ENCODE results near the gene CIB1.

CIB1 gene

DNA sequence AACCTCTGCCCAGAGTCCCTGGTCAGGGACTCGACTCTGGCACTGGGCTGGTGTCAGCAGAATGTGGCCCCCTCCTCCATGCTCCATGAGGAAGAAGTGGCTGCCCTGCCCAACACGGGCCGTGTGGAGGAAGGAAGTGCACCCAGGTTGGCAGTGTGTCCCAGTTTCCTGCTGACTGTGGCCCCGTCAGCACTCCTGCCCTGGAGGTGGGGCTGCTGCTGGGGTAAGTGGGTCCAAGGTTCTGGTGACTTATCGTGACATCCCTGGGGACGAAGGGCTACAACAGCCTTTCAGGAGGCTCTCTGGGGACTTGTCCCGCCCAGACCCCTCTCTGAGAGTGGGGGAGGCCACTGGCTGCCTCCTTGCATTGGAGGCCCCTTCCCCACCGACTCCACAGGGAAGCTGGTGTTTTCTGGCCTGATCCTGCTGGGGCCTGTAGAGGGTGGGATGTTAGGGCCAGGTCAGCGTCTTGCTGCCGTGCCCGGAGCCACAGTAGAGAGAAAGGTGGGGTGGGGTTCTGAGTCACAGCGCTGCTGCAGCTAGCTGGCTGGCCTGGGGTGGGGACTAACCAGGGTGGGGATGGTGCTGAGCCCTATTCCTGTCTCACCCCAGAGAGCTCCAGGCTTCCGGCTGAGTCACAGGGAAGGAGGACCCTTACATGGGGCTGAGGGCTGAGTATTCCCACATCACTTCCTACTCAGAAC is 22.1 kb downstream of the CIB1 start:
- H3K27me3 ChIP-seq (ENCODE audit: control insufficient read depth in 1 of 2, insufficient read depth in 2 of 2, low read length in 2 of 2) = no peaks in the 10 kb centered on the region
- no peaks in the 10 kb centered on the region for H3K9me3 ChIP-seq (ENCODE audit: low read length)
- peak overlapping the region; percentile 24 for H3K27ac ChIP-seq (ENCODE audit: low read depth, low read length)
- peaks cover 18% of the 10 kb centered on the region for H3K36me3 ChIP-seq (ENCODE audit: insufficient read depth, low read length)
- peaks cover 56% of the 10 kb centered on the region for H3K4me1 ChIP-seq (ENCODE audit: insufficient read depth, low read length)
- no peak overlapping the region for H3K4me3 ChIP-seq (ENCODE audit: low read depth in 1 of 2, low read length in 2 of 2)
- no peak overlapping the region for H3K9ac ChIP-seq (ENCODE audit: low read length)

DNA sequence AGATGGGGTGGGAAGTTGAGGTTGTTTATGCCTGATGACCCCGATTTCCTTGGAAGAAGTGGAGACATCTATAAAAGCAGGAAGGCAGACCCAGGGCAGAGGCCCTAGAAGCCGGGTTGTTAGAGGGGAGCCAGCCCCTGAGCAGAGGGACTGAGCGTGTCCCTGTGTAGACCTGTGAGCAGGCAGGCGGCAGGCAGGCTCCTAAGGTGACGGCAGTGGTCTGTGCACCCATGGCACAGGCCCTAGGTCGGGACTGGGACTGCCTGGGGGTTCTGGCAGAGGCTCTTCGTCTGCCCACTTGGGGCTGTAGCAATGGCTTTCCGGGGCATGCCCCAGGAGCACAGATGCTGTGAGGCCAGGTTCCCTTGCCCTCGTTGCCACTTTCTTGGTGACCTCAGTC is 22.7 kb downstream of the CIB1 start:
- H3K27me3 ChIP-seq (ENCODE audit: control insufficient read depth in 1 of 2, insufficient read depth in 2 of 2, low read length in 2 of 2) = no peaks in the 10 kb centered on the region
- H3K4me1 ChIP-seq (ENCODE audit: insufficient read depth, low read length) = peaks cover 61% of the 10 kb centered on the region
- H3K9ac ChIP-seq (ENCODE audit: low read length) = no peak overlapping the region
- H3K36me3 ChIP-seq (ENCODE audit: insufficient read depth, low read length) = peaks cover 20% of the 10 kb centered on the region
- H3K27ac ChIP-seq (ENCODE audit: low read depth, low read length) = no peak overlapping the region
- no peak overlapping the region for H3K4me3 ChIP-seq (ENCODE audit: low read depth in 1 of 2, low read length in 2 of 2)
- H3K9me3 ChIP-seq (ENCODE audit: low read length) = no peaks in the 10 kb centered on the region

DNA sequence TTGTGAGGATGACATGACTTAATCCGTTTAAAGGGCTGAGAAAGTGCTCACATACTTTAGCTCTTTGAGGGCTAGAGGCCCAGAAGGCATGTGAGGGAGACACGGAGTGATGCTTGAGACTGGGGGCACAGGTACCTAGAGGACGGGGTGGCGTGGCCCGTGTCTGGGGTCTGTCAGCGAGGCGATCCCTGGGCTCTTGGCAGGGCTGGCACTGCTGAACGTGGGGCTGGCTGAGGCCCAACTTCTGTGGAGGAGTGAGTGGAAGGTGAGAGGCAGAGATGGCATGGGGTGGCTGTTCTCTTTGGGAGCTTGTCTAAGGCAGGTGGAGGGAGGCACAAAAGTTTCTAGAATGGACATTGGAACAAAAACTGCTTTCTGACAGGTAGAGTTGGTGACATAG is 23.1 kb downstream of the CIB1 start:
- Histone ChIP-seq H3K27ac (ENCODE audit: low read depth, low read length) (no peak overlapping the region), H3K4me3 (ENCODE audit: low read depth in 1 of 2, low read length in 2 of 2) (no peak overlapping the region), H3K36me3 (ENCODE audit: insufficient read depth, low read length) (peaks cover 20% of the 10 kb centered on the region), H3K4me1 (ENCODE audit: insufficient read depth, low read length) (peaks cover 65% of the 10 kb centered on the region), H3K9me3 (ENCODE audit: low read length) (no peaks in the 10 kb centered on the region), H3K27me3 (ENCODE audit: control insufficient read depth in 1 of 2, insufficient read depth in 2 of 2, low read length in 2 of 2) (no peaks in the 10 kb centered on the region), H3K9ac (ENCODE audit: low read length) (no peak overlapping the region)

DNA sequence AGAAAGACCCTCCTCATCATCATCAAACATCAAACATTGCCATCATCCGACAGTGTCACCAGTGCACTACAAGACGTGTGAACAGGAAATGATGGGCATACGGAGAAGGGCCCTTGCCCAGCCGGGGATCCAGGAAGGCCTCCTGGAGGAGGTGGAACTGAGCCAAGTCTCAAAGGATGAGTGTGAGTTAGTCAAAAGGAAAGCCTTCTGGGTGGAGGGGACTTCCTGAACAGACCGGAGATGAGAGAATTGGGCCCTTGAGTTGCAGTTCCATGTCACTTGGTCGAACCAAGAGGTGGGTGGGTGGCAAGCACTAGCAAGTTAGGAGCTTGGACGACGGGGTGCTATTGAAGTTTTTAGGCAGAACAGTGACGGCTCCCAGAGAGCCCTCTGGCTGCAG is 24.1 kb downstream of the CIB1 start:
- Histone ChIP-seq H3K27me3 (ENCODE audit: control insufficient read depth in 1 of 2, insufficient read depth in 2 of 2, low read length in 2 of 2) (no peaks in the 10 kb centered on the region), H3K4me1 (ENCODE audit: insufficient read depth, low read length) (peaks cover 68% of the 10 kb centered on the region), H3K27ac (ENCODE audit: low read depth, low read length) (no peak overlapping the region), H3K9ac (ENCODE audit: low read length) (no peak overlapping the region), H3K9me3 (ENCODE audit: low read length) (no peaks in the 10 kb centered on the region), H3K4me3 (ENCODE audit: low read depth in 1 of 2, low read length in 2 of 2) (no peak overlapping the region), H3K36me3 (ENCODE audit: insufficient read depth, low read length) (peaks cover 20% of the 10 kb centered on the region)

DNA sequence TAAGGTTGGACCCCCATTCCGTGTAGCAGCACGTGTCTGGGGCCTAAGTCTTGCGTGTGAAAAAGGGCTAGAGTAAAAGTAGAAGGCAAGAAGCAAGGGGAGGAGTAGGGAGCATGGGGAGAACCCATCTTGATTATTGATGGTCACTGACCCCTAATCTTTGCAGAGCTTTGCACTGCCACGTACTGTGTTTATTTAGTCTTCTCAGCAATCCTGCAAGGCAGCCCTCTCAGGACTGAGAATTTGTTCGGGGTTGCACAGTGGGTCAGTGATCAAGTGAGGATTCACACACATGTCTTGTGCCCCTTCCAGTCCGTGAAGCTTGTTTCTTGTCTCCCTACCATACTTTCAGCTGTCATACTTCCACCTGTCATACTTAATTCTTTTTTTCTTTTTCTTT is 25.4 kb downstream of the CIB1 start:
- Histone ChIP-seq H3K9ac (ENCODE audit: low read length) (no peak overlapping the region), H3K27me3 (ENCODE audit: control insufficient read depth in 1 of 2, insufficient read depth in 2 of 2, low read length in 2 of 2) (no peaks in the 10 kb centered on the region), H3K27ac (ENCODE audit: low read depth, low read length) (no peak overlapping the region), H3K4me3 (ENCODE audit: low read depth in 1 of 2, low read length in 2 of 2) (no peak overlapping the region), H3K4me1 (ENCODE audit: insufficient read depth, low read length) (peaks cover 72% of the 10 kb centered on the region), H3K36me3 (ENCODE audit: insufficient read depth, low read length) (peaks cover 29% of the 10 kb centered on the region), H3K9me3 (ENCODE audit: low read length) (no peaks in the 10 kb centered on the region)

DNA sequence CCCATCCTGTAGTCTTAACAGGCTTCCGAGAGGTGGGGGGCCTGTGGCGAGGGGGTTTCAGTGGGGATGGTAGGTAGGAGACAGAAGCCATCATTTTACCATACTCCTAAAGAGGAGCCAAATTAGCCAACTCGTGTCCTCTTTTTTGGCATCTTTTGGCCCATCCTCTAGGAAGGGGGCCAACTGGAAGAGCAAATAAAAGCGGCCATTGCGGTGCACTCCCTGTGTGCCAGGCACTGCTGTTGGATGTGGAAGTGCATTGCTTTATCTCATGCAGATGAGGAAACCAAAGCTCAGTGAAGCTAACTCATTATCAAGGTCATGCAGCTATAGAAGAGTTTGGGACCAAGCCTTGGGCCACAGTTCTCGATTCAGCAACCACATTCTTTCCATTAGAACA is 26.5 kb downstream of the CIB1 start:
- H3K9ac ChIP-seq (ENCODE audit: low read length) = no peak overlapping the region
- no peaks in the 10 kb centered on the region for H3K27me3 ChIP-seq (ENCODE audit: control insufficient read depth in 1 of 2, insufficient read depth in 2 of 2, low read length in 2 of 2)
- peaks cover 72% of the 10 kb centered on the region for H3K4me1 ChIP-seq (ENCODE audit: insufficient read depth, low read length)
- H3K36me3 ChIP-seq (ENCODE audit: insufficient read depth, low read length) = peaks cover 29% of the 10 kb centered on the region
- no peak overlapping the region for H3K4me3 ChIP-seq (ENCODE audit: low read depth in 1 of 2, low read length in 2 of 2)
- no peak overlapping the region for H3K27ac ChIP-seq (ENCODE audit: low read depth, low read length)
- no peaks in the 10 kb centered on the region for H3K9me3 ChIP-seq (ENCODE audit: low read length)

DNA sequence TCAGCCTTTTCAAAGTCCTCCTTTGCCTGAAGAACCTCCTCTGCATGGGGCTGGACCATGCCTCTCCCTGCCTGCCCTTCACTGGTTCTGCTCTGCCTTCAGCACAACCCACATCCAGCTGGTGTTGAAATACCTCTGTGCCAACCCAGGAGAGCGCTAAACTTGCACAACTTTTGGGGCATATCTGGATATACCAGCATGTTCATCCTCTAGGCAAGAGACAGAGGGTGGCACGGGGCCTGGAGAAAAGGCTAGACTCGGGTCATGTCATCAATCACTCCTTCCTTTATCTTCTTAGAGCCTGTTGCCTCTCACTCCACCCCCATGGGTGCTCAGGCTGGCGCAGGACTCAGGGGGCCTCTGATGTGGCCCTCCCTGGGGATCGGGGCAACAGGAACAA is 27.9 kb downstream of the CIB1 start:
- Histone ChIP-seq H3K9ac (ENCODE audit: low read length) (no peak overlapping the region), H3K27ac (ENCODE audit: low read depth, low read length) (no peak overlapping the region), H3K4me1 (ENCODE audit: insufficient read depth, low read length) (peaks cover 59% of the 10 kb centered on the region), H3K4me3 (ENCODE audit: low read depth in 1 of 2, low read length in 2 of 2) (no peak overlapping the region), H3K27me3 (ENCODE audit: control insufficient read depth in 1 of 2, insufficient read depth in 2 of 2, low read length in 2 of 2) (no peaks in the 10 kb centered on the region), H3K9me3 (ENCODE audit: low read length) (no peaks in the 10 kb centered on the region), H3K36me3 (ENCODE audit: insufficient read depth, low read length) (peaks cover 29% of the 10 kb centered on the region)

DNA sequence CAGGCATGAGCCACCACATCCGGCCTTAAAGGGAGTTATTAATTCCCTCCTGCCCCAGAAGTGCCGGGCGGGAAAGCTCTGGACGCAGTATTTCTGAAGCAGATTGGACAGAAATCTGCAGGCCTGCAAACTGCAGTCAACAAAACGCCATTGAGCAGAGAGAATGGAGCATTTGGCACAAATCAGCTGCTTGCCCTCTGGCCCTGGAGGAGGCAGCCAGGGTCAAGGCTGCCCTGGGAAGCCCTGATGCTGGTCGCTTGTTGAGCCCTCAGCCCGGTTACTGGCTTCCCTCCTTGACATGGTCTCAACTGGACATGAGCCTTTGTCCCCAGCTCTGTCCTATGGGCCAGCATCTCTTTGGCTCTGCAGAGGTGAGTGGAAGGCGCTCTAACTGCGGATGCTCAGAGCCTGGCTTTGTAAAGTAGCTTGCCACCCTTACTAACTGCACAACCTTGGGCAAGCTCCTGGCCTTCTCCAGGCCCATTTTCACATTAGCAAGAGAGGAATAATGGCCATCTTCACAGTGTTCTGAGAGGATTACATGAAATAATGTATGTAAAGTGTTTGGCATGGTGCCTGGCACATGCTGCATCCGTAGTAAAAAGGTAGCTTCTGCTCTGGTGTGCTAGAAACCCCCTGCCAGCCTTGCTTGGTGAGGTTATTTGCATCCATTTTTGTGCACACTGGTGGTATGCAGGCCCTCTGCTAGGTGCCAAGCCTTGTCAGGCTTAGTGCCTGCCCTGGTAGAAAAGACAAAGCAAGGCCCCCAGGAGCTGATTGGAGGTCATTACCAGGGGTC is 28.5 kb downstream of the CIB1 start:
- no peaks in the 10 kb centered on the region for H3K27me3 ChIP-seq (ENCODE audit: control insufficient read depth in 1 of 2, insufficient read depth in 2 of 2, low read length in 2 of 2)
- H3K4me3 ChIP-seq (ENCODE audit: low read depth in 1 of 2, low read length in 2 of 2) = no peak overlapping the region
- no peak overlapping the region for H3K27ac ChIP-seq (ENCODE audit: low read depth, low read length)
- H3K36me3 ChIP-seq (ENCODE audit: insufficient read depth, low read length) = peaks cover 27% of the 10 kb centered on the region
- H3K4me1 ChIP-seq (ENCODE audit: insufficient read depth, low read length) = peaks cover 59% of the 10 kb centered on the region
- no peaks in the 10 kb centered on the region for H3K9me3 ChIP-seq (ENCODE audit: low read length)
- H3K9ac ChIP-seq (ENCODE audit: low read length) = no peak overlapping the region

DNA sequence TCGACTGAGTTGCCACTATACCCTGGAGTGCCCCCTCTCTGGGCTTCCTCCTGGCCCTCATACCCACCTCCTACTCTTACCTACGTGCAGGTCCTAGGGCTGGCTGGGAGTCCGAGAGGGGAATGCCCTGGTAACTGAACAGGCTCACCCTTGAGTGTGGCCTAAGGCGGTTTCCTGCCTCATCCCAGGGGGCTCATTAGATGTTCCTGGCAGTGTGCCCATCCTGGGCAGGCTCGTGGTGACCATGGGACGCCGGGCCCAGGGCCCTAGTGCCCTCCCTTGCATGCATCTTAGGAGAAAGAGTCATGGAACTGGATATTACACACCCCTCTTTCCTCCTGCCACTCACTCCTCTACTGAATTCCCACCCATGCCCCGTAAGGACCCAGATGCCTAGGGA is 29.8 kb downstream of the CIB1 start:
- H3K9ac ChIP-seq (ENCODE audit: low read length) = no peak overlapping the region
- H3K36me3 ChIP-seq (ENCODE audit: insufficient read depth, low read length) = peaks cover 18% of the 10 kb centered on the region
- H3K9me3 ChIP-seq (ENCODE audit: low read length) = no peaks in the 10 kb centered on the region
- no peaks in the 10 kb centered on the region for H3K27me3 ChIP-seq (ENCODE audit: control insufficient read depth in 1 of 2, insufficient read depth in 2 of 2, low read length in 2 of 2)
- no peak overlapping the region for H3K4me3 ChIP-seq (ENCODE audit: low read depth in 1 of 2, low read length in 2 of 2)
- H3K27ac ChIP-seq (ENCODE audit: low read depth, low read length) = no peak overlapping the region
- peaks cover 51% of the 10 kb centered on the region for H3K4me1 ChIP-seq (ENCODE audit: insufficient read depth, low read length)

DNA sequence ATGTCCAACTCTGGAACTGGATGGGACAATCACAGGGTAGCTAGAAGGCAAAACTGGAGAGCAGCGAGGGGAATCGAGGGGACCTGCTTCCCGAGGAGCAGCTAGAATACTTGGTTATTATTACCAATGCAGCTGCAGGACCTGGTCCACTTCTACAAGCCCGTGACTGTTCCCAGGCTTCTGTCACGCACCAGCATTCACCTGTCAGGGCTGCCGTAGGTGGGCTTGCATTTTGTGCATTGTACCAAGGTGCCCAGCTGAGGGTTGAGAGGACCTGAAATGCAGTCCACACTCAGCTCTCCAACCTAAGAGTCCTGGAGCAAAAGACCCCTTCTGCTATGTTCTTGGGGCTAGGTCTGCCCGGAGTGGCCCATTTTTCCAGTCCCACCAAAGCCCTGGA is 30.3 kb downstream of the CIB1 start:
- H3K4me1 ChIP-seq (ENCODE audit: insufficient read depth, low read length) = peaks cover 51% of the 10 kb centered on the region
- peaks cover 18% of the 10 kb centered on the region for H3K36me3 ChIP-seq (ENCODE audit: insufficient read depth, low read length)
- H3K27ac ChIP-seq (ENCODE audit: low read depth, low read length) = no peak overlapping the region
- H3K27me3 ChIP-seq (ENCODE audit: control insufficient read depth in 1 of 2, insufficient read depth in 2 of 2, low read length in 2 of 2) = no peaks in the 10 kb centered on the region
- no peak overlapping the region for H3K4me3 ChIP-seq (ENCODE audit: low read depth in 1 of 2, low read length in 2 of 2)
- H3K9ac ChIP-seq (ENCODE audit: low read length) = no peak overlapping the region
- H3K9me3 ChIP-seq (ENCODE audit: low read length) = no peaks in the 10 kb centered on the region

DNA sequence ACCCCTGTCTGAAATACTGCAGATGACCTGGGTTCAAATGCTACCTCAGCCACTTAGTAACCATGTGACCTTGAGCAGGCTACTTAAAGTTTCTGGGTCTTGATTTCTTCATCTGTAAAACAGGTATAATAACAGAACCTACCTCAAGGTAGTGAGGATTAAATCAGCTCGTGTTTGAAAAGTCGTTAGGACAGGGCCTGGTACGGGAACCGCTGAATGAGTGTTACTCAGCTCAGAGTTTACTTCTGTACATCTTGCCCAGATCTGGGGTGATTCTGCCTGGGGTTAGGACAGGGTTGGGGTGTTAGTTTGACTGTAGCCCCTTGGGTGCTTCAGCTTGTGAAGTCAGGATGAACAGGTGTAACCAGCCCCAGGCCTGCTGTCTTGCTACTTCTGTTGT is 30.8 kb downstream of the CIB1 start:
- Histone ChIP-seq H3K9me3 (ENCODE audit: low read length) (no peaks in the 10 kb centered on the region), H3K4me3 (ENCODE audit: low read depth in 1 of 2, low read length in 2 of 2) (peak overlapping the region; percentile 86 to 99), H3K27me3 (ENCODE audit: control insufficient read depth in 1 of 2, insufficient read depth in 2 of 2, low read length in 2 of 2) (no peaks in the 10 kb centered on the region), H3K4me1 (ENCODE audit: insufficient read depth, low read length) (peaks cover 51% of the 10 kb centered on the region), H3K9ac (ENCODE audit: low read length) (peak overlapping the region; percentile 84), H3K36me3 (ENCODE audit: insufficient read depth, low read length) (peaks cover 18% of the 10 kb centered on the region), H3K27ac (ENCODE audit: low read depth, low read length) (peak overlapping the region; percentile 90)

All from muscle layer of colon (tissue), 2 donors.